K562 (cell line): Measurements from ENCODE around the gene UMAD1. TPM values are rescaled to one million over a fixed set of nuclear protein-coding genes. Genes with fewer than 3 reads are reported as not detected.
A peak's percentile ranks its signal among the peaks of the same experiment; 100 is the strongest.

ENCODE experiments used
- ATAC-seq: fragments of 200-7000 bp; cut with Tn5 transposase; 3 replicates; pipeline ENCODE4 v1.9.1; 2020; ENCODE audit warnings: moderate library complexity
- BruUV-seq: library from RNA; stranded (reverse); fragments of 400-500 nt; replicated peaks from 2 replicates; lab custom pipeline; 2021; lab: Mats Ljungman, UMichigan
- CTCF ChIA-PET: fragments of 300-600 bp; formaldehyde crosslinking; extraction: SDS; loops from one replicate; lab custom pipeline; 2021; ENCODE audit warnings: low intra/inter-chr PET ratio; lab: Yijun Ruan, JAX
- POLR2A ChIA-PET: fragments of 300-600, 350-650 bp; sonication (Branson Sonifier 250); formaldehyde crosslinking; extraction: SDS; loops from one replicate; lab custom pipeline; 2021; ENCODE audit warnings: antibody characterized with exemption, inconsistent platforms; lab: Yijun Ruan, JAX
- DNase-seq, 4 experiments: peaks; one replicate each; pipeline versions ENCODE4 v3.0.0 to v3.0.0-alpha.2; 2011 to 2018; ENCODE audit warnings: low spot score in 3 of 4, mixed read lengths in 3 of 4; ENCODE audit errors: extremely low read depth in 1 of 4
- FAIRE-seq: peaks from 2 replicates; lab custom pipeline; 2011; peaks lifted over from hg19 to GRCh38; lab: Jason Lieb, UNC
- H2AFZ ChIP-seq: 2 replicates; pipeline ENCODE4 v1.6.0; 2011; ENCODE audit warnings: low read depth, low read length, control low read depth, inconsistent platforms
- H3K27ac ChIP-seq: fragments of 200-600 bp; 3 replicates; pipeline ENCODE4 v1.8.0; 2011; ENCODE audit warnings: low read depth, mild to moderate bottlenecking, control low read depth, inconsistent platforms, low read length, moderate library complexity, mixed read lengths; ENCODE audit errors: extremely low read depth
- H3K27me3 ChIP-seq, 2 experiments: fragments of 300-600 bp in 1 of 2; 2 replicates in 1 of 2; 3 replicates in 1 of 2; pipeline versions ENCODE4 v1.6.0 to v1.8.0; 2011; ENCODE audit warnings: inconsistent platforms in 2 of 2, low read length in 2 of 2, mild to moderate bottlenecking in 1 of 2, mixed read lengths in 1 of 2, moderate library complexity in 1 of 2; ENCODE audit not compliant: control insufficient read depth in 2 of 2, insufficient read depth in 2 of 2
- H3K36me3 ChIP-seq: fragments of 300-600 bp; 3 replicates; pipeline ENCODE4 v1.8.0; 2011; ENCODE audit warnings: mild to moderate bottlenecking, low read length, inconsistent platforms; ENCODE audit not compliant: control insufficient read depth, insufficient read depth
- H3K4me1 ChIP-seq, 2 experiments: fragments of 200-600 bp in 1 of 2; replicated peaks in 1 of 2; 2 replicates in 1 of 2; 3 replicates in 1 of 2; pipeline versions ENCODE4 v1.5.1 to v1.8.0; 2011; ENCODE audit warnings: inconsistent platforms in 2 of 2, low read length in 2 of 2, mild to moderate bottlenecking in 1 of 2, mixed read lengths in 1 of 2, moderate library complexity in 1 of 2; ENCODE audit not compliant: control insufficient read depth in 2 of 2, insufficient read depth in 2 of 2
- H3K4me2 ChIP-seq: 2 replicates; pipeline ENCODE4 v1.6.1; 2011; ENCODE audit warnings: low read length, control low read depth, inconsistent platforms, mixed read lengths; ENCODE audit not compliant: insufficient read depth
- H3K4me3 ChIP-seq: fragments of 200-600 bp; sonication (generic), shearing (Covaris generic); 2 replicates; pipeline ENCODE4 v1.5.1; 2016; ENCODE audit warnings: control low read depth, inconsistent platforms
- H3K79me2 ChIP-seq: fragments of 200-600 bp; 3 replicates; pipeline ENCODE4 v1.8.0; 2011; ENCODE audit warnings: low read length, inconsistent platforms; ENCODE audit not compliant: control insufficient read depth, insufficient read depth
- H3K9ac ChIP-seq, 2 experiments: 2 replicates each; pipeline versions ENCODE4 v1.6.0 to v1.6.1; 2011; ENCODE audit warnings: low read depth in 2 of 2, low read length in 2 of 2, control low read depth in 1 of 2, inconsistent platforms in 1 of 2, mild to moderate bottlenecking in 1 of 2, mixed read lengths in 1 of 2; ENCODE audit not compliant: insufficient read depth in 1 of 2
- H3K9me1 ChIP-seq: one replicate; pipeline ENCODE4 v1.6.0; 2011; ENCODE audit warnings: inconsistent platforms, mild to moderate bottlenecking, low read length, moderate library complexity; ENCODE audit not compliant: control insufficient read depth, insufficient read depth
- H3K9me3 ChIP-seq: replicated peaks from 2 replicates; pipeline ENCODE4 v1.5.1; 2011; ENCODE audit warnings: low read depth, low read length, inconsistent platforms; ENCODE audit not compliant: control insufficient read depth, insufficient read depth
- H4K20me1 ChIP-seq: replicated peaks from 2 replicates; pipeline ENCODE4 v1.6.1; 2011; ENCODE audit warnings: low read length, inconsistent platforms, mixed read lengths; ENCODE audit not compliant: control insufficient read depth, insufficient read depth
- EP400 ChIP-seq: fragments of 450-650 bp; IDR thresholded peaks from 2 replicates; pipeline ENCODE4 v1.6.1; 2017; ENCODE audit warnings: antibody characterized with exemption, mild to moderate bottlenecking, moderate library complexity
- FOXA1 ChIP-seq: fragments of 450-650 bp; IDR thresholded peaks from 2 replicates; pipeline ENCODE4 v1.6.1; 2016; ENCODE audit warnings: mild to moderate bottlenecking, borderline replicate concordance
- FOXA3 ChIP-seq, 2 experiments: fragments of 450-650 bp in 1 of 2; sonication (generic) in 1 of 2; formaldehyde crosslinking; IDR thresholded peaks in 1 of 2; conservative IDR thresholded peaks in 1 of 2; 2 replicates each; pipeline versions ENCODE4 v1.4.0 to v1.8.0; 2020 to 2022; ENCODE audit warnings: mild to moderate bottlenecking in 2 of 2, missing genetic modification reagents in 1 of 2
- KLF16 ChIP-seq: IDR thresholded peaks from 2 replicates; pipeline ENCODE4 v1.6.1; 2016; ENCODE audit warnings: antibody characterized with exemption
- MAFF ChIP-seq: IDR thresholded peaks from 2 replicates; pipeline ENCODE4 v1.6.1; 2012; ENCODE audit warnings: low read length, improper control_type of control experiment
- MAFK ChIP-seq: IDR thresholded peaks from 2 replicates; pipeline ENCODE4 v1.6.1; 2011; ENCODE audit warnings: low read length, improper control_type of control experiment
- NR4A1 ChIP-seq, 2 experiments: fragments of 250-450 bp in 1 of 2; fragments of 450-650 bp in 1 of 2; sonication (Bioruptor Pico) in 1 of 2; IDR thresholded peaks; 2 replicates each; pipeline versions ENCODE4 v1.4.0 to v1.6.1; 2016 to 2020; ENCODE audit warnings: mild to moderate bottlenecking in 2 of 2, missing compliant biosample characterization in 1 of 2, missing genetic modification characterization in 1 of 2, moderate library complexity in 1 of 2
- RCOR1 ChIP-seq, 2 experiments: IDR thresholded peaks; 2 replicates each; pipeline ENCODE4 v1.6.1; 2012; ENCODE audit warnings: low read depth in 2 of 2, low read length in 2 of 2, borderline replicate concordance in 1 of 2, improper control_type of control experiment in 1 of 2
- RFX1 ChIP-seq: fragments of 450-650 bp; IDR thresholded peaks from 2 replicates; pipeline ENCODE4 v1.6.1; 2016; ENCODE audit warnings: mild to moderate bottlenecking, moderate library complexity
- SMAD3 ChIP-seq: fragments of 450-650 bp; formaldehyde crosslinking; conservative IDR thresholded peaks from 2 replicates; pipeline ENCODE4 v1.4.0; 2020; ENCODE audit warnings: mild to moderate bottlenecking
- SMARCC2 ChIP-seq: fragments of 450-650 bp; IDR thresholded peaks from 2 replicates; pipeline ENCODE4 v1.6.1; 2017; ENCODE audit warnings: antibody characterized with exemption, moderate library complexity, mild to moderate bottlenecking, low read depth
- SP1 ChIP-seq: sonication (generic); formaldehyde crosslinking; IDR thresholded peaks from 2 replicates; pipeline ENCODE4 v1.8.1; 2022; ENCODE audit warnings: mild to moderate bottlenecking, missing genetic modification reagents
- SP2 ChIP-seq: IDR thresholded peaks from 2 replicates; pipeline ENCODE4 v1.6.1; 2011; ENCODE audit warnings: mild to moderate bottlenecking, low read depth, low read length, moderate library complexity; ENCODE audit not compliant: poor library complexity, severe bottlenecking; ENCODE audit errors: extremely low read depth
- SRSF7 ChIP-seq: fragments of 200-400 bp; formaldehyde crosslinking; optimal IDR thresholded peaks from 2 replicates; pipeline ENCODE3; 2017; ENCODE audit warnings: mild to moderate bottlenecking, low read depth, low read length
- TEAD4 ChIP-seq, 2 experiments: sonication (generic) in 1 of 2; formaldehyde crosslinking in 1 of 2; IDR thresholded peaks; 2 replicates each; pipeline versions ENCODE4 v1.6.1 to v1.8.0; 2012 to 2022; ENCODE audit warnings: borderline replicate concordance in 1 of 2, inconsistent platforms in 1 of 2, low read length in 1 of 2, mild to moderate bottlenecking in 1 of 2, missing genetic modification reagents in 1 of 2
- ZNF77 ChIP-seq: fragments of 250-450 bp; sonication (Bioruptor Pico); IDR thresholded peaks from 2 replicates; pipeline ENCODE4 v1.5.0; 2020
- ZNF830 ChIP-seq: fragments of 250-450 bp; sonication (Bioruptor Pico); IDR thresholded peaks from 2 replicates; pipeline ENCODE4 v1.5.0; 2021; ENCODE audit warnings: mild to moderate bottlenecking
- WGBS: fragments of 100-300 bp; shearing (Covaris generic); methylation state at CpG from one replicate; pipeline ENCODE4 v1.1.6; 2016; ENCODE audit warnings: low coverage, mixed read lengths; ENCODE audit not compliant: insufficient coverage; ENCODE audit errors: missing lambda C conversion rate; 5-methylcytosine and 5-hydroxymethylcytosine counted together
- in situ Hi-C: fragments of 300-500 bp; cut with MboI; formaldehyde crosslinking; loops from 4 replicates; pipeline ENCODE4 v1.15.0; 2018; ENCODE audit warnings: inconsistent platforms, mixed read lengths
- intact Hi-C: fragments of 100-400 bp; cut with micrococcal nuclease; formaldehyde crosslinking; loops from 2 replicates; pipeline ENCODE4 v1.14.2; 2022
- polyA plus RNA-seq, 8 experiments: library from polyadenylated mRNA; depleted of rRNA in 4 of 8; stranded (reverse) in 5 of 8; unstranded in 3 of 8; fragments of >200 nt; fragmentation: Nextera tagmentation in 2 of 8; fragmentation: Illumina TruSeq in 1 of 8; extraction: Ambion mirVana in 2 of 8; extraction: Trizol in 1 of 8; gene quantifications; 2 replicates each; pipeline versions ENCODE4 v1.2.1 to v1.2.3, GENCODE V29; 2011 to 2014; ENCODE audit warnings: inconsistent platforms in 1 of 8, missing spikeins in 1 of 8
- total RNA-seq, 7 experiments: library from RNA; depleted of rRNA in 6 of 7; stranded (reverse); fragments of >200 nt in 6 of 7; fragmentation: Illumina TruSeq in 2 of 7; extraction: Trizol in 2 of 7; gene quantifications; 2 replicates each; pipeline versions ENCODE4 v1.2.1 to v1.2.3, GENCODE V29; 2011 to 2021; ENCODE audit warnings: low replicate concordance in 1 of 7
- TF ChIP-seq, protein P1 (sequence below), 2 experiments: fragments of 250-450 bp in 1 of 2; fragments of 450-650 bp in 1 of 2; sonication (Bioruptor Pico) in 1 of 2; IDR thresholded peaks; 2 replicates each; pipeline versions ENCODE4 v1.6.1 to v1.8.0; 2016 to 2021; ENCODE audit warnings: mild to moderate bottlenecking in 2 of 2, moderate library complexity in 2 of 2, missing compliant biosample characterization in 1 of 2, missing genetic modification characterization in 1 of 2
- TF ChIP-seq, protein P2 (sequence below), 2 experiments: IDR thresholded peaks in 1 of 2; conservative IDR thresholded peaks in 1 of 2; 2 replicates each; pipeline ENCODE4 v1.6.1; 2016; ENCODE audit warnings: low read depth in 2 of 2, mild to moderate bottlenecking in 1 of 2, missing compliant biosample characterization in 1 of 2, missing genetic modification characterization in 1 of 2, moderate library complexity in 1 of 2

The UMAD1 gene
- total and polyA plus RNA-seq, 9 of the 15 experiments (the other 6 are each of a cell fraction or from before 2014, with no cell fraction given) = 9.0 to 26.7 (median 13.3) TPM

GRCh38 chr7:7639847-7640220, 718 bp upstream of the UMAD1 start:
- WGBS = 0% methylated on average over 19 of the region's 19 CpGs
- in situ Hi-C loops (no loop called here), intact Hi-C loops (loop anchor here (2.0 kb wide), 2 partner anchors 73 to 657 kb away; partner anchors contain the start of gene MIOS)
- ChIA-PET POLR2A (interaction anchor here (0.7 to 1.5 kb wide), 8 partner anchors 8 to 553 kb away, joined by 3 to 6 read pairs (median 3); no protein-coding TSS in a partner anchor), CTCF (no interaction called here)
- Histone ChIP-seq H3K9ac (peak overlapping the region; percentile 84 to 96), H3K27me3 (no peaks in the 10 kb centered on the region), H3K79me2 (peaks cover 48% of the 10 kb centered on the region), H3K36me3 (peaks cover 21% of the 10 kb centered on the region; the same call in 2 of the 3 replicates), H3K9me1 (no peaks in the 10 kb centered on the region), H3K4me3 (peak overlapping the region; percentile 62), H3K27ac (peak overlapping the region; percentile 75), H2AFZ (peak overlapping the region; percentile 88), H4K20me1 (no peaks in the 10 kb centered on the region), H3K4me2 (peak overlapping the region; percentile 89), H3K4me1 (peaks cover 0 to 3% of the 10 kb centered on the region in 2 experiments; a peak in 1 of 5 replicates), H3K9me3 (no peaks in the 10 kb centered on the region)
- DNase-seq (peak in 2 of 4 experiments; percentile 14 to 44), ATAC-seq (0 out of 3 replicates have a peak, but pooled peaks have one; percentile 2), FAIRE-seq (no peak)
- no TSS peak for BruUV-seq
- TF ChIP-seq SMAD3 (CRISPR knock-in tag) (no peak), NR4A1 (CRISPR knock-in tag; IDR thresholded peaks at IDR 0.05) (no peak), NR4A1 (tag; IDR thresholded peaks at IDR 0.05) (no peak), RCOR1 (IDR thresholded peaks at IDR 0.05; ENCODE audit: borderline replicate concordance in 1 of 2, low read depth in 2 of 2, low read length in 2 of 2) (no peak), ZNF77 (no peak), SMARCC2 (no peak), SP2 (no peak), ZNF830 (CRISPR knock-in tag) (no peak), RFX1 (0 out of 2 replicates have a peak, but pooled peaks have one; percentile 8), MAFF (peak; percentile 57), FOXA3 (CRISPR knock-in tag; conservative IDR thresholded peaks at IDR 0.05 in 1 of 2, IDR thresholded peaks at IDR 0.05 in 1 of 2) (peak in 1 of 2 experiments; percentile 6; a peak in 1 of 4 replicates), EP400 (no peak), FOXA1 (no peak), KLF16 (no peak), TEAD4 (IDR thresholded peaks at IDR 0.05; ENCODE audit: low read length) (0 out of 2 replicates have a peak, but pooled peaks have one; percentile 13), TEAD4 (CRISPR knock-in tag; IDR thresholded peaks at IDR 0.05; ENCODE audit: borderline replicate concordance) (no peak), SP1 (CRISPR knock-in tag) (no peak), SRSF7 (no peak), MAFK (peak; percentile 65)
- TF ChIP-seq, protein P1, sequence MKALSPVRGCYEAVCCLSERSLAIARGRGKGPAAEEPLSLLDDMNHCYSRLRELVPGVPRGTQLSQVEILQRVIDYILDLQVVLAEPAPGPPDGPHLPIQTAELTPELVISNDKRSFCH (CRISPR knock-in tag; IDR thresholded peaks at IDR 0.05) = no peak
- TF ChIP-seq, protein P1 (tag; IDR thresholded peaks at IDR 0.05) = 0 out of 2 replicates have a peak, but pooled peaks have one; percentile 30
- TF ChIP-seq, protein P2, sequence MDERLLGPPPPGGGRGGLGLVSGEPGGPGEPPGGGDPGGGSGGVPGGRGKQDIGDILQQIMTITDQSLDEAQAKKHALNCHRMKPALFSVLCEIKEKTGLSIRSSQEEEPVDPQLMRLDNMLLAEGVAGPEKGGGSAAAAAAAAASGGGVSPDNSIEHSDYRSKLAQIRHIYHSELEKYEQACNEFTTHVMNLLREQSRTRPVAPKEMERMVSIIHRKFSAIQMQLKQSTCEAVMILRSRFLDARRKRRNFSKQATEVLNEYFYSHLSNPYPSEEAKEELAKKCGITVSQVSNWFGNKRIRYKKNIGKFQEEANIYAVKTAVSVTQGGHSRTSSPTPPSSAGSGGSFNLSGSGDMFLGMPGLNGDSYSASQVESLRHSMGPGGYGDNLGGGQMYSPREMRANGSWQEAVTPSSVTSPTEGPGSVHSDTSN (CRISPR knock-in tag; IDR thresholded peaks at IDR 0.05; ENCODE audit: low read depth) = no peak
- TF ChIP-seq, protein P2 (tag; conservative IDR thresholded peaks at IDR 0.05; ENCODE audit: low read depth) = no peak
